IMR-90 (cell line): ENCODE data around the gene PABPC1L2A. TPM values are rescaled to one million over a fixed set of nuclear protein-coding genes. Genes with fewer than 3 reads are reported as not detected.

Experiments
- ATAC-seq: fragments of 200-7000 bp; cut with Tn5 transposase; 2 replicates; pipeline ENCODE4 v1.9.1; 2020; ENCODE audit warnings: low read depth, mild to moderate bottlenecking, moderate library complexity
- BruUV-seq: library from RNA; stranded (reverse); fragments of 400-500 nt; replicated peaks from 2 replicates; lab custom pipeline; 2021; lab: Mats Ljungman, UMichigan
- CTCF ChIA-PET: fragments of 300-600 bp; formaldehyde crosslinking; extraction: SDS; loops from one replicate; lab custom pipeline; 2021; ENCODE audit warnings: antibody characterized with exemption; lab: Yijun Ruan, JAX
- POLR2A ChIA-PET: fragments of 300-600 bp; sonication (Branson Sonifier 250); formaldehyde crosslinking; loops from one replicate; lab custom pipeline; 2022; ENCODE audit warnings: antibody characterized with exemption; ENCODE audit not compliant: unreplicated experiment; lab: Charles Lee
- DNase-seq: peaks from one replicate; pipeline ENCODE4 v3.0.0; 2013
- H2AFZ ChIP-seq: replicated peaks from 2 replicates; pipeline ENCODE3; 2013; ENCODE audit warnings: low read length, mild to moderate bottlenecking; ENCODE audit not compliant: poor library complexity
- H2AK5ac ChIP-seq: 2 replicates; pipeline ENCODE4 v1.6.1; 2013; ENCODE audit warnings: low read depth, low read length, inconsistent platforms
- H2AK9ac ChIP-seq: replicated peaks from 2 replicates; pipeline ENCODE3; 2013; ENCODE audit warnings: mild to moderate bottlenecking, low read depth, low read length, moderate library complexity; ENCODE audit not compliant: poor library complexity
- H2BK120ac ChIP-seq: 2 replicates; pipeline ENCODE4 v1.6.1; 2013; ENCODE audit warnings: low read depth, low read length, inconsistent platforms
- H2BK15ac ChIP-seq: 3 replicates; pipeline ENCODE4 v1.6.1; 2013; ENCODE audit warnings: low read depth, low read length, inconsistent platforms
- H2BK20ac ChIP-seq: 2 replicates; pipeline ENCODE4 v1.6.1; 2013; ENCODE audit warnings: low read depth, mild to moderate bottlenecking, inconsistent platforms, low read length, moderate library complexity
- H2BK5ac ChIP-seq: 2 replicates; pipeline ENCODE4 v1.6.1; 2013; ENCODE audit warnings: mild to moderate bottlenecking, low read depth, low read length, inconsistent platforms; ENCODE audit not compliant: poor library complexity, severe bottlenecking
- H3K14ac ChIP-seq: replicated peaks from 2 replicates; pipeline ENCODE4 v1.6.1; 2013; ENCODE audit warnings: low read depth, low read length, inconsistent platforms
- H3K18ac ChIP-seq: 2 replicates; pipeline ENCODE4 v1.6.1; 2013; ENCODE audit warnings: low read depth, low read length, control low read depth
- H3K23ac ChIP-seq: 2 replicates; pipeline ENCODE4 v1.6.1; 2013; ENCODE audit warnings: low read depth, low read length, inconsistent platforms
- H3K27ac ChIP-seq: 2 replicates; pipeline ENCODE4 v1.5.1; 2013; ENCODE audit warnings: mild to moderate bottlenecking, control low read depth, low read length; ENCODE audit not compliant: insufficient read depth
- H3K27me3 ChIP-seq: 2 replicates; pipeline ENCODE4 v1.6.1; 2013; ENCODE audit warnings: low read length; ENCODE audit not compliant: control insufficient read depth, insufficient read depth
- H3K36me3 ChIP-seq: 2 replicates; pipeline ENCODE4 v1.6.1; 2013; ENCODE audit warnings: low read length, mixed read lengths; ENCODE audit not compliant: control insufficient read depth, insufficient read depth
- H3K4ac ChIP-seq: 2 replicates; pipeline ENCODE4 v1.6.1; 2013; ENCODE audit warnings: low read depth, low read length, inconsistent platforms
- H3K4me1 ChIP-seq: 2 replicates; pipeline ENCODE4 v1.6.1; 2013; ENCODE audit warnings: low read length, mixed read lengths; ENCODE audit not compliant: control insufficient read depth, insufficient read depth
- H3K4me2 ChIP-seq: 2 replicates; pipeline ENCODE4 v1.6.1; 2013; ENCODE audit warnings: low read depth, mild to moderate bottlenecking, control low read depth, low read length, moderate library complexity
- H3K4me3 ChIP-seq: 2 replicates; pipeline ENCODE4 v1.5.1; 2013; ENCODE audit warnings: low read depth, mild to moderate bottlenecking, control low read depth, low read length, moderate library complexity; ENCODE audit not compliant: insufficient read depth
- H3K56ac ChIP-seq: 2 replicates; pipeline ENCODE4 v1.6.1; 2013; ENCODE audit warnings: low read length, inconsistent platforms; ENCODE audit not compliant: insufficient read depth; ENCODE audit errors: extremely low read depth
- H3K79me1 ChIP-seq, 2 experiments: 2 replicates each; pipeline ENCODE4 v1.6.1; 2013; ENCODE audit warnings: low read length in 2 of 2, inconsistent platforms in 1 of 2, low read depth in 1 of 2
- H3K9ac ChIP-seq: 2 replicates; pipeline ENCODE4 v1.6.1; 2013; ENCODE audit warnings: low read depth, low read length, control low read depth
- H3K9me1 ChIP-seq: 2 replicates; pipeline ENCODE4 v1.6.1; 2013; ENCODE audit warnings: low read length, inconsistent platforms; ENCODE audit not compliant: insufficient read depth
- H3K9me3 ChIP-seq: 2 replicates; pipeline ENCODE4 v1.6.1; 2013; ENCODE audit warnings: low read length; ENCODE audit not compliant: control insufficient read depth, insufficient read depth
- H4K20me1 ChIP-seq: 2 replicates; pipeline ENCODE4 v1.6.1; 2013; ENCODE audit warnings: low read length, inconsistent platforms; ENCODE audit not compliant: insufficient read depth
- H4K5ac ChIP-seq: 2 replicates; pipeline ENCODE4 v1.6.1; 2013; ENCODE audit warnings: mild to moderate bottlenecking, low read depth, low read length, control low read depth
- H4K8ac ChIP-seq, 2 experiments: 2 replicates each; pipeline ENCODE4 v1.6.1; 2013; ENCODE audit warnings: low read depth in 2 of 2, low read length in 2 of 2, control low read depth in 1 of 2, inconsistent platforms in 1 of 2
- H4K91ac ChIP-seq: 2 replicates; pipeline ENCODE4 v1.6.1; 2013; ENCODE audit warnings: low read depth, low read length, inconsistent platforms; ENCODE audit not compliant: insufficient read depth
- CEBPB ChIP-seq: IDR thresholded peaks from 2 replicates; pipeline ENCODE4 v1.6.1; 2012; ENCODE audit warnings: low read depth, low read length, improper control_type of control experiment
- CHD1 ChIP-seq: IDR thresholded peaks from 2 replicates; pipeline ENCODE4 v1.6.1; 2012; ENCODE audit warnings: low read depth, low read length, improper control_type of control experiment
- CTCF ChIP-seq: conservative IDR thresholded peaks from 2 replicates; pipeline ENCODE4 v1.5.1; 2012; ENCODE audit warnings: mild to moderate bottlenecking, low read depth, low read length, improper control_type of control experiment
- MAFK ChIP-seq: IDR thresholded peaks from 2 replicates; pipeline ENCODE4 v1.6.1; 2012; ENCODE audit warnings: low read depth, low read length, improper control_type of control experiment
- MAZ ChIP-seq: IDR thresholded peaks from 2 replicates; pipeline ENCODE4 v1.6.1; 2012; ENCODE audit warnings: low read depth, mild to moderate bottlenecking, low read length, improper control_type of control experiment, moderate library complexity, borderline replicate concordance
- MXI1 ChIP-seq: IDR thresholded peaks from 2 replicates; pipeline ENCODE4 v1.6.1; 2012; ENCODE audit warnings: low read depth, mild to moderate bottlenecking, low read length, moderate library complexity, borderline replicate concordance
- NFE2L2 ChIP-seq: fragments of 150-350 bp; IDR thresholded peaks from 2 replicates; pipeline ENCODE4 v1.6.1; 2016; ENCODE audit warnings: low read depth, mild to moderate bottlenecking, low read length
- POLR2A ChIP-seq: IDR thresholded peaks from 2 replicates; pipeline ENCODE4 v1.6.1; 2012; ENCODE audit warnings: mild to moderate bottlenecking, low read depth, low read length
- RCOR1 ChIP-seq: IDR thresholded peaks from 2 replicates; pipeline ENCODE4 v1.6.1; 2012; ENCODE audit warnings: mild to moderate bottlenecking, low read length, improper control_type of control experiment; ENCODE audit not compliant: insufficient replicate concordance
- SMC3 ChIP-seq: fragments of 150-350 bp; IDR thresholded peaks from 2 replicates; pipeline ENCODE4 v1.6.1; 2016; ENCODE audit warnings: low read depth, mild to moderate bottlenecking, antibody characterized with exemption, low read length, moderate library complexity
- USF2 ChIP-seq: fragments of 150-350 bp; IDR thresholded peaks from 2 replicates; pipeline ENCODE4 v1.6.1; 2017; ENCODE audit warnings: mild to moderate bottlenecking, antibody characterized with exemption, low read length, low read depth
- WGBS, 2 experiments: methylation state at CpG; one replicate each; pipeline versions ENCODE4 v1.1.5 to v1.1.7; 2013; ENCODE audit warnings: missing lambda C conversion rate in 2 of 2; ENCODE audit not compliant: insufficient read length in 1 of 2; ENCODE audit errors: extremely low coverage in 2 of 2; 5-methylcytosine and 5-hydroxymethylcytosine counted together
- dilution Hi-C: fragments of 300-500 bp; cut with HindIII; formaldehyde crosslinking; loops from one replicate; pipeline ENCODE4 v1.14.3; 2018; ENCODE audit warnings: low sequenced_read_pairs; ENCODE audit not compliant: unreplicated experiment
- in situ Hi-C: fragments of 300-500 bp; cut with MboI; formaldehyde crosslinking; loops from 3 replicates; pipeline ENCODE4 v1.14.3; 2019; ENCODE audit warnings: low sequenced_read_pairs, inconsistent platforms, mixed read lengths
- intact Hi-C: fragments of 100-400 bp; cut with micrococcal nuclease; formaldehyde crosslinking; loops from 2 replicates; pipeline ENCODE4 v1.10.0; 2022
- polyA plus RNA-seq, 3 experiments: library from polyadenylated mRNA; depleted of rRNA; stranded (reverse); fragments of >200 nt; gene quantifications; 2 replicates each; pipeline ENCODE4 v1.2.3, GENCODE V29; 2012; ENCODE audit warnings: low replicate concordance in 1 of 3
- total RNA-seq: library from RNA; depleted of rRNA; stranded (reverse); fragments of >200 nt; gene quantifications from 2 replicates; pipeline ENCODE4 v1.2.3, GENCODE V29; 2012

Gene PABPC1L2A
- total and polyA plus RNA-seq, 2 of the 4 experiments (the other 2 are of a cell fraction), result not detected

- Histone ChIP-seq H3K9ac (no peak overlapping the region), H2AK5ac (no peak overlapping the region), H3K4ac (no peak overlapping the region), H2BK15ac (no peak overlapping the region), H3K27me3 (no peaks in the 10 kb centered on the region), H4K5ac (no peak overlapping the region), H3K4me1 (no peaks in the 10 kb centered on the region), H4K91ac (no peak overlapping the region), H2BK5ac (no peak overlapping the region), H3K79me1 (no peaks in the 10 kb centered on the region), H3K18ac (no peak overlapping the region), H3K9me3 (no peaks in the 10 kb centered on the region; the same call in 1 of the 2 replicates), H3K4me2 (no peak overlapping the region), H2BK20ac (no peak overlapping the region), H2AK9ac (no peak overlapping the region), H3K36me3 (no peaks in the 10 kb centered on the region), H3K4me3 (no peak overlapping the region), H2BK120ac (no peak overlapping the region), H2AFZ (no peak overlapping the region), H3K9me1 (no peaks in the 10 kb centered on the region), H4K8ac (no peak overlapping the region), H3K56ac (no peak overlapping the region), H3K14ac (no peak overlapping the region), H3K27ac (no peak overlapping the region), H3K23ac (no peak overlapping the region), H4K20me1 (no peaks in the 10 kb centered on the region)
- no CpG with 5 or more reads among the region's 44 CpGs for WGBS, 2 experiments
- ChIA-PET POLR2A (no interaction called here), CTCF (no interaction called here)
- BruUV-seq, result no TSS peak
- TF ChIP-seq CHD1 (no peak), USF2 (no peak), MAFK (no peak), MAZ (no peak), NFE2L2 (no peak), CEBPB (no peak), POLR2A (no peak), SMC3 (no peak), RCOR1 (no peak), MXI1 (no peak), CTCF (no peak)
- dilution Hi-C loops (no loop called here), intact Hi-C loops (no loop called here), in situ Hi-C loops (no loop called here)
- ATAC-seq (no peak), DNase-seq (no peak)
Measured at GRCh38 chrX:73068467-73069364, 10.6 kb downstream of the PABPC1L2A start.
